ENCODE measurements around the gene ARHGAP10. TPM values are rescaled to one million over a fixed set of nuclear protein-coding genes. Genes with fewer than 3 reads are reported as not detected.

Gene ARHGAP10
- total and polyA plus RNA-seq, 10 of the 15 experiments (the other 5 are each of a cell fraction or from before 2014, with no cell fraction given) = 1.3 to 25.8 (median 17.2) TPM

- 49% methylated on average over 2 of the region's 2 CpGs for WGBS (ENCODE audit: insufficient coverage, insufficient replicate concordance, low lambda C conversion rate, missing lambda C conversion rate)
- no peak overlapping the region for H3K4me3 ChIP-seq
- no peak overlapping the region for H3K4me2 ChIP-seq (ENCODE audit: control insufficient read depth, insufficient read depth)
- H3K36me3 ChIP-seq (ENCODE audit: control insufficient read depth in 2 of 2, insufficient read depth in 2 of 2, low read length in 1 of 2) = peaks cover 2 to 5% of the 10 kb centered on the region in 2 experiments; a peak in 1 of 4 replicates
- in situ Hi-C loops (cut with MboI) (no loop called here), intact Hi-C loops (cut with micrococcal nuclease; ENCODE audit: unreplicated experiment) (no loop called here)
- peaks cover 9% of the 10 kb centered on the region for H3K79me2 ChIP-seq (ENCODE audit: control insufficient read depth, insufficient read depth, low read length)
- DNase-seq (ENCODE audit: low read depth, low spot score) (no peak), FAIRE-seq (no peak), ATAC-seq (no peak)
- peaks cover 10% of the 10 kb centered on the region; the same call in 1 of the 2 replicates for H3K4me1 ChIP-seq (ENCODE audit: control insufficient read depth, insufficient read depth, low read length)
- no peak for TF ChIP-seq NR2C2 (IDR thresholded peaks at IDR 0.05; ENCODE audit: borderline replicate concordance, control insufficient read depth, insufficient read length, low read depth)
- no peak for TF ChIP-seq NR2C1 (IDR thresholded peaks at IDR 0.05)
- TF ChIP-seq CBX5 (IDR thresholded peaks at IDR 0.05; ENCODE audit: low read depth) = 0 out of 2 replicates have a peak, but pooled peaks have one; percentile 63
- no peak for TF ChIP-seq YY1 (IDR thresholded peaks at IDR 0.05; ENCODE audit: low read depth, low read length)
- no peak overlapping the region for H3K9ac ChIP-seq (ENCODE audit: control insufficient read depth, insufficient read depth, low read length)
- CTCF ChIA-PET = interaction anchor here (0.6 to 3.0 kb wide), 5 partner anchors 10 to 124 kb away, joined by 3 to 8 read pairs (median 5); no protein-coding TSS in a partner anchor
- no peak overlapping the region for H2AFZ ChIP-seq (ENCODE audit: control insufficient read depth, low read depth, low read length)
- H4K20me1 ChIP-seq (ENCODE audit: control insufficient read depth, insufficient read depth) = no peaks in the 10 kb centered on the region
- SMC1A ChIA-PET (ENCODE audit: uncharacterized antibody, unreplicated experiment) = interaction anchor here (0.8 to 3.4 kb wide), 8 partner anchors 10 to 122 kb away, joined by 3 to 15 read pairs (median 3); no protein-coding TSS in a partner anchor
- POLR2A ChIA-PET = interaction anchor here (0.6 kb wide), 1 partner anchor 134 kb away, joined by 3 read pairs; no protein-coding TSS in a partner anchor
- BruUV-seq (replicated peaks) = no TSS peak
- peaks cover 10% of the 10 kb centered on the region for H3K9me3 ChIP-seq (replicated peaks; ENCODE audit: control insufficient read depth, insufficient read depth, low read length)
- RAD21 ChIA-PET (ENCODE audit: unreplicated experiment) = interaction anchor here (0.8 to 1.6 kb wide), 4 partner anchors 13 to 216 kb away, joined by 3 to 4 read pairs (median 3); partner anchors contain the start of gene TMEM184C
- no peaks in the 10 kb centered on the region for H3K27me3 ChIP-seq (replicated peaks in 1 of 2; ENCODE audit: control insufficient read depth in 2 of 2, insufficient read depth in 2 of 2, low read length in 1 of 2)
- H3K27ac ChIP-seq (ENCODE audit: control insufficient read depth, insufficient read depth) = no peak overlapping the region
Measured at GRCh38 chr4:147833254-147833653, 101.4 kb downstream of the ARHGAP10 start.

- ChIA-PET SMC1A (ENCODE audit: uncharacterized antibody, unreplicated experiment) (interaction anchor here (0.8 to 3.4 kb wide), 7 partner anchors 10 to 123 kb away, joined by 3 to 15 read pairs (median 3); no protein-coding TSS in a partner anchor), RAD21 (ENCODE audit: unreplicated experiment) (interaction anchor here (0.8 to 1.6 kb wide), 3 partner anchors 12 to 54 kb away, joined by 3 to 4 read pairs (median 3); no protein-coding TSS in a partner anchor), CTCF (interaction anchor here (0.8 to 3.0 kb wide), 5 partner anchors 9 to 125 kb away, joined by 4 to 8 read pairs (median 5); no protein-coding TSS in a partner anchor), POLR2A (interaction anchor here (0.6 kb wide), 1 partner anchor 135 kb away, joined by 3 read pairs; no protein-coding TSS in a partner anchor)
- Histone ChIP-seq H3K79me2 (ENCODE audit: control insufficient read depth, insufficient read depth, low read length) (peaks cover 9% of the 10 kb centered on the region), H3K4me2 (ENCODE audit: control insufficient read depth, insufficient read depth) (no peak overlapping the region), H4K20me1 (ENCODE audit: control insufficient read depth, insufficient read depth) (no peaks in the 10 kb centered on the region), H3K4me3 (no peak overlapping the region), H3K9ac (ENCODE audit: control insufficient read depth, insufficient read depth, low read length) (no peak overlapping the region), H3K36me3 (ENCODE audit: control insufficient read depth in 2 of 2, insufficient read depth in 2 of 2, low read length in 1 of 2) (peaks cover 2 to 5% of the 10 kb centered on the region in 2 experiments; a peak in 1 of 4 replicates), H2AFZ (ENCODE audit: control insufficient read depth, low read depth, low read length) (no peak overlapping the region), H3K27me3 (replicated peaks in 1 of 2; ENCODE audit: control insufficient read depth in 2 of 2, insufficient read depth in 2 of 2, low read length in 1 of 2) (no peaks in the 10 kb centered on the region), H3K27ac (ENCODE audit: control insufficient read depth, insufficient read depth) (no peak overlapping the region), H3K4me1 (ENCODE audit: control insufficient read depth, insufficient read depth, low read length) (peaks cover 10% of the 10 kb centered on the region; the same call in 1 of the 2 replicates), H3K9me3 (replicated peaks; ENCODE audit: control insufficient read depth, insufficient read depth, low read length) (peaks cover 10% of the 10 kb centered on the region)
- TF ChIP-seq BHLHE40 (IDR thresholded peaks at IDR 0.05; ENCODE audit: borderline replicate concordance in 1 of 2, low read depth in 2 of 2, low read length in 1 of 2) = no peak
- TF ChIP-seq ZBTB40 (IDR thresholded peaks at IDR 0.05; ENCODE audit: borderline replicate concordance) = no peak
- no peak for TF ChIP-seq WRNIP1 (IDR thresholded peaks at IDR 0.05; ENCODE audit: borderline replicate concordance, low read depth, low read length)
- no peak for TF ChIP-seq HSF1 (IDR thresholded peaks at IDR 0.05; ENCODE audit: low read depth, low read length)
- TF ChIP-seq IRF4 (IDR thresholded peaks at IDR 0.05; ENCODE audit: low read depth, low read length) = no peak
- intact Hi-C loops (cut with micrococcal nuclease; ENCODE audit: unreplicated experiment) (no loop called here), in situ Hi-C loops (cut with MboI) (no loop called here)
- WGBS (ENCODE audit: insufficient coverage, insufficient replicate concordance, low lambda C conversion rate, missing lambda C conversion rate) = 100% methylated on average over 2 of the region's 2 CpGs
- ATAC-seq (no peak), FAIRE-seq (no peak), DNase-seq (ENCODE audit: low read depth, low spot score) (no peak)
- no TSS peak for BruUV-seq (replicated peaks)
Measured at GRCh38 chr4:147833741-147834140, 101.9 kb downstream of the ARHGAP10 start.

Measured in GM12878 (cell line).